GM11168 (cell line): ENCODE results near the gene EEF2K.

Experiments used
- in situ Hi-C: fragments of 300-500 bp; cut with MboI; formaldehyde crosslinking; loops from one replicate; pipeline ENCODE4 v1.12.0; 2022; ENCODE audit warnings: low sequenced_read_pairs; ENCODE audit not compliant: unreplicated experiment

EEF2K gene

DNA sequence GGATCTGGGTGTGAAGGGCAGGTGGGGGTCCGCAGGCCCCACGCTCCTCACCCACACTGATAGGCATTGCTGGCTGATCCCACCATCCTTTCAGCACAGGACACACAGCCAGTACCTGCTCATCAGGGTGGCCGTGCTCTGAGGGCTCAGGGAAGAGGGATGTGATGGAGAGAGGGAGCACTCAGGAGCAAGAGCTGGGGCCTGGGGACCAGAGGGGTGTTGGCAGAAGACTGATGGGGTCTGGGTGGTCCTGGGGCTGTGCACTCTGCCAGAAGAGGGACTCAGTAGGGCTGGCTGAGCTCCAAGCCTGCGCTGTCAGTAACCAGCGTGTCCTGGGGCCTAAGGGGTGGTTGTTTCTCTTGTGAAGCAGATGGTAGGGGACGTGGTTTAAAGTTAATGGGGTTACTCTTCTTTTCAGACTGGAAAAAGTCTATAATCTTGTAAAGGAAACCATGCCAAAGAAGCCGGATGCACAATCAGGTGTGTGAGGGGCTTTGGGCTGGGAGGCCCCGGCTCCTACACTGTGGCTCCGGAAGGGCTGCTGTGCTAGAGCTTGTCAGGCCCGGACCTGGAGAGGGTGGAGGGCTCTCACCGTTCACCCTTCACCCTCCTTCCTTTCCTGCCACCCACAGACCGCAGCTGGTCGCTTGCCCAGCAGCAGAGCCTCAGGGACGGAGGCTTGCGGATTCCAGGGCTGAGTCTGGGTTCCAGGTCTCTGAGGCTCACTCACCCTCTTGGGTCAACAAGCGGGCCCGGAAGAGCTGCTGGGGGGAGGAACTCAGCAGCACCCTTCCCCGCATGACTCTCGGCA lies 118.9 kb downstream of the EEF2K start:
- in situ Hi-C loops: loop anchor here (25.0 kb wide), 1 partner anchor 863 kb away; no protein-coding TSS in a partner anchor

GRCh38 chr16:22325598-22326368 lies 119.7 kb downstream of the EEF2K start:
- in situ Hi-C loops: loop anchor here (25.0 kb wide), 1 partner anchor 863 kb away; no protein-coding TSS in a partner anchor

- in situ Hi-C loops: loop anchor here (25.0 kb wide), 1 partner anchor 864 kb away; no protein-coding TSS in a partner anchor
Observed at GRCh38 chr16:22326369-22326652, 120.2 kb downstream of the EEF2K start.

DNA sequence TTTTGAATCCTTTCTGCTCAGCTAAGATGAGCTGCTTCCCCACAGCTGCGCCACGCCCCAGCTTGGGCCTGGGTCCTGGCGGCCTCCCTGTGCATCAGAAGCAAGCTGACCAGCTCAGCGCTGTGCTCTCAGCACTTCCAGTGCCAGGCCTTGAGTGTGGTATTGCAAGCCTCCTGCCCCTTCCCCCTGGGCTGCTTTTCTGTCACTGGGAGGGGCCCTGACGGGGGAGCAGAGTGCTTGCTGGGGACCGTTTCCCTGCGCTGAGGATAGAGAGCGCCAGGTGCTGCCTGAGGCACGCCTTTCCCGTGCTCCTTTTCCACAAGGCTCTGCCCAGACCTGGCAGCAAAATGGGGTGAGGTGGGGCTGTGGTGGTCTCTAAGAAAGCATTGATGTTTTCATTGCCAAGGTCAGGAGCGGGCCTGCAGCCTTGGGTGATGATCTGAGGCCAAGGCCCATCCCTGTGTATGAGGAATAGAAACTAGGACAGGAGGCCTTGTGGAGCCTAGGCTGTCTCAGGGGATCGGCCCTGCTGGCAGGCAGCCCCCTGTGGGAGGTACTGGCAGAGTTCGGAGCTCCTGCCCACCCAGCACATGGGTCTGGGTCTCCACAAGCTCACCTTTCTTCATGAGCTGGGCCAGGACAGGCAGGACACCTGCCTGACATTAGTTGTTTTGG lies 120.8 kb downstream of the EEF2K start:
- in situ Hi-C loops: loop anchor here (25.0 kb wide), 1 partner anchor 865 kb away; no protein-coding TSS in a partner anchor

GRCh38 chr16:22327446-22327775 lies 121.3 kb downstream of the EEF2K start:
- in situ Hi-C loops: loop anchor here (25.0 kb wide), 1 partner anchor 865 kb away; no protein-coding TSS in a partner anchor

DNA sequence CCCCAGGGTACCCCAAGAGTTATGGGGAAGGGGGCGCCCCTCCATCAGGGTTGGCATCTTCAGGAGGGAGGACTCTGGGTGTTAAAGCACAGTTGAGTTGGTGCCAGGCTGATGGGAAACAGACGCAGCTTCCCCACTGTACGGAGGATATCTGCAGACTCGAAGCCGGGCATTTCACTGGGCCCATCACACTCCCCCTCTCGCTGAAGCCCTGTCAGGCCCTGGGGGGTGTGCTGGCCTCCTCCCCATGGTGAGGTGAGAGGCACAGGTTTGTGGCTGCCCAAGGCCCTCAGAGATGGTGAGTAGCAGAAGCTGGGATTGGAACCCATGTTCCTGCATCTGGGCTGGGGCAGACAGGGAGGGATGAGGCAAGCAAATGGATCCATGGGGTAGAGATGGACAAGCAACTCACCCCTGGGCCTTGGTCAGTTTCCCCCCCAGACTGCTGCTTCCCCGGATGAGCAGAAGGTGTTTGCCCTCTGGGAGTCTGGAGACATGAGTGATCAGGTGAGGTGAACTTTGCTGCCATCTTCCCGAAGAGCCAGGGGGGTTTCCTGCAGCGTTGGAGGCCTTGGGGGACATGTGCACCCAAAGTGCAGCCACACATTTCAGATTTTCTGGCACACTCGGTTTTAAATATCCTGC lies 122.1 kb downstream of the EEF2K start:
- in situ Hi-C loops: loop anchor here (25.0 kb wide), 1 partner anchor 866 kb away; no protein-coding TSS in a partner anchor

GRCh38 chr16:22329199-22329695 lies 123.2 kb downstream of the EEF2K start:
- in situ Hi-C loops: loop anchor here (25.0 kb wide), 1 partner anchor 867 kb away; no protein-coding TSS in a partner anchor

- in situ Hi-C loops: loop anchor here (25.0 kb wide), 1 partner anchor 868 kb away; no protein-coding TSS in a partner anchor
Observed at GRCh38 chr16:22330326-22330725, 124.2 kb downstream of the EEF2K start.

DNA sequence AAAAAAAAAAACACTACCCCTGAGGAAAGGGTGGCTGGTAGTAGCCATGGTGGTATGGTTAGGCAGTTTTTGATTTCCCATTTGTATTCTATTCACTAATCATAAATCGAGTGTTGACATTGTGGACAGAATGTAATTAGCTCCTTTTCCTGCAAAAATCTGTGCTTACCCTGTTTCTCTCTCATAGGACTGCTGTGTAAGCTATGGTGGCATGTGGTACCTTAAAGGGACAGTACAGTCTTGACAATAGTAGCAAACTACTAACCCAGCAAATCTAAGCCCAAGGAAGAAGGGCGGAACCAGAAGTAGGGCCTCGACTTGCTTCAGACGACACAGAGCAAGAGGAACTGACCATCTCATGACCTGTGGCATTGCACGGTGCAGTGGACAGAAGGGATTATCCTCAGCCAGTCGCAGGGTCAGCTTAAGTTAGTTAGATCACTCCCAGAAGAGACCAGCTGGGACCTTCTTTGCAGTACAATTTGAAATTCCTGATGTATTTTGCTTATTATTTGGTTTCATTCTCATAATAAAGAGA lies 127.4 kb downstream of the EEF2K start:
- in situ Hi-C loops: loop anchor here (25.0 kb wide), 1 partner anchor 871 kb away; no protein-coding TSS in a partner anchor

DNA sequence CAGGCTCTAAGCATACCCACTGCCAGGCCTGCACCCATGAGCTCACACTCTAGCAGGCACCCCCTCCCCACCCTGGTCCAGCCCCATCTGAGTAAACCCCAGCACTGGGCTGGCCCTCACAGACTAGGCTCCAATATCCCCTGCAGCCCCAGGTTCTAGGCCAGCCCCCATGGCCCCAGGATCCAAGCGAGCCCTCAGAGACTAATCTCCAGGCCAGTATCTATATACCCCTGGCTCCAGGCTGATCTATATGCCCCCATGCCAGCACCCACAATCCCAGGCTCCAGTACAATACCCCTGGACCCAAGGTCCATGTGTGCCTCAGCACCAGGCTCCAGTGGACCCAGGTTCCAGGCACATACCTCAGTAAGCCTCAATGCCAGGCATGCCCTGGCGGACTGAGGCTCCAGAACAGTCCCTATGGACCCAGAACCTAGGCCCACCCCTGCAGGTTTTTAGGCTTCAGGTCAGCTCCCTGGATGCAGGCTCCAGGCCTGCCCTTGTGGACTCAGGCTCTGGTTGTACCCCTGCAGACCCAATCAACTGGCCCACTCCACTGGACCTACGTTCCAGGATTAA lies 129.7 kb downstream of the EEF2K start:
- in situ Hi-C loops: loop anchor here (25.0 kb wide), 1 partner anchor 873 kb away; no protein-coding TSS in a partner anchor

DNA sequence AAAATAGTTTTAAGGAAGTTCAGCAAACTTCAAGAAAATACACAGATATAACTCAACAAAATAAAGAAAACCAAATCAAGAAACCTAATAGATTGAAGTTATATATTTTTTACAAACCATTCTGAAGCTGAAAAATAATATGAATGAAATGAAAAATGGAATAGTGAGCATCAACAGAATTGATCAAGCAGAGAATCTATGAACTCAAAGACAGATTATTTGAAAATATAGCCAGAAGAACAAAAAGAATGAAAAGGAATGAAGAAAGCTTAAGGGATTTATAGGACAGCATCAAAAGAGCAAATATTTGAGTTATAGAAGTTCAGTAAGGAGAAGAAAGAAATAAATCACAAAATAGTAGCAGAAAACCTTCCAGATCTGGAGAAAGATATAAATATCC lies 130.5 kb downstream of the EEF2K start:
- in situ Hi-C loops: loop anchor here (25.0 kb wide), 1 partner anchor 874 kb away; no protein-coding TSS in a partner anchor

DNA sequence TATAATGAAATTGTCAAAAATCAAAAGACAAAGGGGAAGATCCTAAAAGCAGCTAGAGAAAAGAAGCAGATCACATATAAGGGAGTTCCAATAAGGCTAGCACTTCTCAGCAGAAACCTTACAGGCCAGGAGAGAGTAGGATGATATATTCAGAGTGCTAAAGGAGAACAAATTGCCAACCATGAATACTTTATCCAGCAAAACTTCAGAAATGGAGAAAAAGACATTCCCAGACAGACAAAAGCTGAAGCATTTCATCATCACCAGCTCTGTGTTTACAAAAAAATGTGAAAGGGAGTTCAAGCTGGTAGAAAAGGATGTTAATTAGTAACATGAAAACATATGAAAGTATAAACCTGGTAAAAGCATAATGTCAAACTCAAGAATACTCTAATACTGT lies 131.0 kb downstream of the EEF2K start:
- in situ Hi-C loops: loop anchor here (25.0 kb wide), 1 partner anchor 875 kb away; no protein-coding TSS in a partner anchor

DNA sequence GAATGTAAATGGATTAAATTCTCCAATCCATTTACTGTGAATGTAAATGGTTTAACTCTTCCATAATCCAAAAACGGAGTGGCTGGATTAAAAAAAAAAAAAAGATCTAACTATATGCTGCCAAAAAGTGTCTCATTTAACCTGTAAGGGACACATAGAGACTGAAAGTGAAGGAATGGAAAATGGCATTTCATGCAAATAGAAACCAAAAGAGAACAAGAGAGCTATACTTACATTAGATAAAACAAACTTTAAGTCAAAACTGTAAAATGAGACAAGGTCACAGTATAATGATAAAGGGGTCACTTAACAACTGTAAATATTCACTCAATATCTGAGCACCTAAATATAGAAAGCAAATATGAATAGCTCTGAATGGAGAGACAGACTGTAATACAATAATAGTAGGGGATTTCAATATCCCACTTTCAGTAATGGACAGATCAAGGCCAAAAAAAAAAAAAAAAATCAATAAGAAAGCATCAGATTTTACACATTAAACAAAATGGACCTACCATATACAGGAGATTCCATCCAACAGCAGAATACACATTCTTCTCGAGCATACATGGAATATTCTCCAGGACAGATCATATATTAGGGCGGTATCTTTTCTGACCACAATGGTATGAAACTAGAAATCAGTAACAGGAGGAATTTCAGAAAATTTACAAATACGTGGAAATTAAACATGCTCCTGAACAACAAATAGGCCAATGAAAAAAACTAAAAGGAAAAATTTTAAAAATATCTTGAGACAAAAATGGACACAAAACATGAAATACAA lies 132.0 kb downstream of the EEF2K start:
- in situ Hi-C loops: loop anchor here (25.0 kb wide), 1 partner anchor 876 kb away; no protein-coding TSS in a partner anchor
